ENCODE measurements around the gene SPDEF. TPM values are rescaled to one million over a fixed set of nuclear protein-coding genes. Genes with fewer than 3 reads are reported as not detected.

SPDEF gene
- total RNA-seq, 1 experiment from 2014 or later = 0.85 TPM

- POLR2A ChIA-PET (ENCODE audit: unreplicated experiment) = interaction anchor here (0.6 kb wide), 1 partner anchor 926 kb away, joined by 3 read pairs; no protein-coding TSS in a partner anchor
- no TSS peak for BruUV-seq (replicated peaks)
- DNase-seq = peak in 1 of 2 experiments; percentile 84
- peak overlapping the region; percentile 46 for H3K27ac ChIP-seq
- peaks cover 47% of the 10 kb centered on the region for H3K79me2 ChIP-seq (ENCODE audit: low read depth)
- no peaks in the 10 kb centered on the region for H3K36me3 ChIP-seq (ENCODE audit: low read depth)
- CTCF ChIA-PET = interaction anchor here (0.5 kb wide), 1 partner anchor 167 kb away, joined by 6 read pairs; no protein-coding TSS in a partner anchor
- H4K20me1 ChIP-seq (ENCODE audit: insufficient read depth) = peaks cover 12% of the 10 kb centered on the region; the same call in 1 of the 2 replicates
- no peak overlapping the region; the same call in 1 of the 2 replicates for H3K4me2 ChIP-seq
- peaks cover 19% of the 10 kb centered on the region; the same call in 1 of the 2 replicates for H3F3A ChIP-seq (ENCODE audit: insufficient read depth, low read depth)
- TF ChIP-seq EZH2 (IDR thresholded peaks at IDR 0.05; ENCODE audit: low read depth) = no peak
- no peak for TF ChIP-seq CTCF (conservative IDR thresholded peaks at IDR 0.05)
- H2AFZ ChIP-seq = no peak overlapping the region
- H3K4me1 ChIP-seq (replicated peaks; ENCODE audit: insufficient read depth) = peaks cover 18% of the 10 kb centered on the region
- no peak overlapping the region for H3K4me3 ChIP-seq
- H3K9me3 ChIP-seq (ENCODE audit: insufficient read depth, low read depth) = no peaks in the 10 kb centered on the region
- H3K27me3 ChIP-seq (ENCODE audit: insufficient read depth, low read depth) = no peaks in the 10 kb centered on the region
- intact Hi-C loops (cut with micrococcal nuclease; ENCODE audit: unreplicated experiment) = no loop called here
- H3K9me2 ChIP-seq (ENCODE audit: insufficient read depth) = no peaks in the 10 kb centered on the region
These were observed 39.4 kb upstream of the SPDEF start for GRCh38 chr6:34595332-34596184.

- peaks cover 18% of the 10 kb centered on the region for H3K4me1 ChIP-seq (replicated peaks; ENCODE audit: insufficient read depth)
- intact Hi-C loops (cut with micrococcal nuclease; ENCODE audit: unreplicated experiment) = no loop called here
- no peaks in the 10 kb centered on the region for H3K9me3 ChIP-seq (ENCODE audit: insufficient read depth, low read depth)
- POLR2A ChIA-PET (ENCODE audit: unreplicated experiment) = no interaction called here
- no peak overlapping the region for H3K4me3 ChIP-seq
- no peak overlapping the region for H3K4me2 ChIP-seq
- peak; percentile 32 to 49 for DNase-seq
- H3F3A ChIP-seq (ENCODE audit: insufficient read depth, low read depth) = peaks cover 16% of the 10 kb centered on the region; the same call in 1 of the 2 replicates
- CTCF ChIA-PET = no interaction called here
- H3K27ac ChIP-seq = no peak overlapping the region
- H2AFZ ChIP-seq = no peak overlapping the region
- H3K36me3 ChIP-seq (ENCODE audit: low read depth) = no peaks in the 10 kb centered on the region
- no peaks in the 10 kb centered on the region for H3K9me2 ChIP-seq (ENCODE audit: insufficient read depth)
- 0 out of 2 replicates have a peak, but pooled peaks cover 12% of the 10 kb centered on the region for H4K20me1 ChIP-seq (ENCODE audit: insufficient read depth)
- peaks cover 47% of the 10 kb centered on the region for H3K79me2 ChIP-seq (ENCODE audit: low read depth)
- H3K27me3 ChIP-seq (ENCODE audit: insufficient read depth, low read depth) = no peaks in the 10 kb centered on the region
- BruUV-seq (replicated peaks) = no TSS peak
- TF ChIP-seq CTCF (conservative IDR thresholded peaks at IDR 0.05) (no peak), EZH2 (IDR thresholded peaks at IDR 0.05; ENCODE audit: low read depth) (no peak)
These were observed 37.6 kb upstream of the SPDEF start for GRCh38 chr6:34593701-34594100.

GRCh38 chr6:34592208-34592952, 36.3 kb upstream of the SPDEF start:
- CTCF ChIA-PET = no interaction called here

More at GRCh38 chr6:34592208-34592952, 36.3 kb upstream of the SPDEF start:
- Histone ChIP-seq H3K79me2 (ENCODE audit: low read depth) (peaks cover 47% of the 10 kb centered on the region), H2AFZ (no peak overlapping the region), H3K9me3 (ENCODE audit: insufficient read depth, low read depth) (no peaks in the 10 kb centered on the region), H4K20me1 (ENCODE audit: insufficient read depth) (0 out of 2 replicates have a peak, but pooled peaks cover 12% of the 10 kb centered on the region), H3K36me3 (ENCODE audit: low read depth) (no peaks in the 10 kb centered on the region), H3K4me3 (no peak overlapping the region), H3K27ac (no peak overlapping the region), H3F3A (ENCODE audit: insufficient read depth, low read depth) (peaks cover 13% of the 10 kb centered on the region; the same call in 1 of the 2 replicates), H3K4me1 (replicated peaks; ENCODE audit: insufficient read depth) (peaks cover 25% of the 10 kb centered on the region), H3K27me3 (ENCODE audit: insufficient read depth, low read depth) (no peaks in the 10 kb centered on the region), H3K4me2 (no peak overlapping the region), H3K9me2 (ENCODE audit: insufficient read depth) (no peaks in the 10 kb centered on the region)
- POLR2A ChIA-PET (ENCODE audit: unreplicated experiment) = no interaction called here
- DNase-seq = no peak
- TF ChIP-seq CTCF (conservative IDR thresholded peaks at IDR 0.05) (no peak), EZH2 (IDR thresholded peaks at IDR 0.05; ENCODE audit: low read depth) (no peak)
- intact Hi-C loops (cut with micrococcal nuclease; ENCODE audit: unreplicated experiment) = no loop called here
- BruUV-seq (replicated peaks) = no TSS peak
